Activated CD4-positive, alpha-beta T cell treated with anti-CD3 and anti-CD28 coated beads for 48 hours (primary cell): ENCODE data around the gene ATM.
"Not testable (repeated sequence)": the region's sequence is repeated elsewhere in the genome, so short reads cannot be mapped to it uniquely, and the experiment has no call there.

Source experiments
- DNase-seq: peaks from one replicate; pipeline ENCODE4 v3.0.0-alpha.2; 2020

Gene ATM

DNA sequence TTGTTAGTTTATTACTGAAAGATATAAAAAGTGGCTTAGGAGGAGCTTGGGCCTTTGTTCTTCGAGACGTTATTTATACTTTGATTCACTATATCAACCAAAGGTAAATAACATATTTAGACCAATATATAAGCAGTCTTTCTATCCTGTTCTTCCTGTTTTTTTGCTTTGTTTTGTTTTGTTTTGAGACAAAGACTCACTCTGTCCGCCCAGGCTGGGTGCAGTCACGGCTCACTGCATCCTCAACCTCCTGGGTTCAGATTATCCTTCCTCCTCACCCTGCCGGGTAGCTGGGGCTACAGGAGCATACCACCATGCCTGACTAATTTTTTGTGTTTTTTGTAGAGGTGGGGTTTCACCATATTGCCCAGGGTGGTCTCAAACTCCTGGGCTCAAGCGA, 66.8 kb downstream of the ATM start:
- DNase-seq = no peak

DNA sequence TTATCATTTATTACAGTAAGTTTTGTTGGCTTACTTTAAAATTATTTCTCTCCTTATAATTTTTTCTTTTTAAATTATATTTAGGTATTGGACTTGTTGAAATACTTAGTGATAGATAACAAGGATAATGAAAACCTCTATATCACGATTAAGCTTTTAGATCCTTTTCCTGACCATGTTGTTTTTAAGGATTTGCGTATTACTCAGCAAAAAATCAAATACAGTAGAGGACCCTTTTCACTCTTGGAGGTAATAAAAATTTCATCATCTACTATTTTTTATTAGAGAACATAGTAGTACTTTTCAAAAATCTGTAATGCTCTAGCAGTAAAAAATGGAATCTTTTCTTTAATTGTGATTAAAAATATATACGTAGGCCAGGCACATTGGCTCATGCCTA, 70.4 kb downstream of the ATM start:
- no peak for DNase-seq

- DNase-seq = no peak
These were observed 79.4 kb downstream of the ATM start for GRCh38 chr11:108302121-108302785.

DNA sequence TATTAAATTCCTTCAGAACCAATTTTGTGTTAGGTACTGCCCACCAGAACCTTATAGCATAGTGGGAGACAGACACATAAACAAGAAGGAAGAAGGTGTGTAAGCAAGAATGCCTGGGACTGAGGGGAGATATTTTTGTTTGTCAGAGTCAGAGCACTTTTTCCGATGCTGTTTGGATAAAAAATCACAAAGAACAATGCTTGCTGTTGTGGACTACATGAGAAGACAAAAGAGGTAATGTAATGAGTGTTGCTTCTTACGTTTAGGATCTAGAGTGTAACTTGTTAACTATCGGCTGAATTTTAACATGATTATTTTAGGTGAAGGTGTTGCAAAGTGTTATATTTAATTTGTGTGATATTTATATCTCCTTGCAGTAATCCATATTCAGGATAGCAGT, 84.9 kb downstream of the ATM start:
- DNase-seq = no peak

DNA sequence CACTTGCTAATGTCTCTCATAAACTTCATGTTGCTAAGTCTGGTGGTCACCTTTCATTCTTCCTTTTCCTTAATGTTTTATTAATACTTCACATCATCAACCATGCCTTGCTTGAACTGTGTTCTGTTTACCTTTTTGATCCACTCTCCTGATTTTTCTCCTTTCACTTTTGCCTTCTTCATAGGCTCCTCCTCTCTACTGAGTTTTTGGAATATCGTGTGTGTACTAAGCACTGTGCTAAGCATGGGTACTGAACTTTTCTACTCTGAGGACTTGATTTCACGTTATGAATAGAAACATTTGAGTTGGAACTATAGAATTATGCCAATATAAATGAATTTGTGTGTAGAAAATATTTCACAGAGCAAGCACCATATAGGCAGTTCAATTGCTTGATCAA, 90.6 kb downstream of the ATM start:
- no peak for DNase-seq

DNA sequence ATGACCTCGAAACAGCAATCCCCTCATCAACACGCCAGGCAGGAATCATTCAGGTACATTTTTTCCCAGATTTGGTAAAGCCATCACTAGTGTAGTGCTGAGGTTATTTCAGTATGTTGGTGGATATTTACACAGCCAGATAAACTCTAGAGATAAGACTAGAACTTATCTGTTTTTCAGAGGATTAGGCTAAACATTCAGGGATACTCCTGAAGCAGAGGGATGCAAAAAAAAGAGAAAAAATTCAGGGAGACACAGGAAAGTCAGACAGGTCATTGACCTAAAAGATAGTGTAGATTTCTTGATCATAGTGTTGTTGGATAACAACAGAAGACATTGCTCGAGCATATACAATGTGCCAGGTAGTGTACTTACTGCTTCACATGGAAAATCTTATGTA, 93.2 kb downstream of the ATM start:
- no peak for DNase-seq

GRCh38 chr11:108319541-108320145, 96.8 kb downstream of the ATM start:
- no peak for DNase-seq

DNA sequence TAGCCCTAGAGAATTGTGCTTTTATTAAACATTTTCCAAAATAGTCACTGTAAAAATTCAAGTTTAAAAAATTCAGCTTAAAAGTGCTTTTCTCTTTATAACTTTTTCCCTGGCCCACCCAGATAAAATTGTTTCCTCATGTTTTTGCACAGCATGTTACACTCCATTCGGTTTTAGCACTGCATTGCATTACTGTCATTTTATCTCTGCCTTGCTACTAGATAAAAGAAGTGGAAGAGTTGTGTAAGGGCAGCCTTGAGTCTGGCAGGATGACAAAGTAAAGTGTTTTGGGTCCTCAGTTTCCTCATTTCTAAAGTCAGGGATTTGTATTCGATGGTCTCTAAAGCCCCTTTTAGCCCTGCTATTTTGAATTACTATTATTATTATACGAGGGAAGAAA, 99.8 kb downstream of the ATM start:
- DNase-seq = no peak

GRCh38 chr11:108324587-108324986, 101.7 kb downstream of the ATM start:
- no peak for DNase-seq

GRCh38 chr11:108333403-108333899, 110.6 kb downstream of the ATM start:
- DNase-seq = no peak

- DNase-seq = no peak
These were observed 115.9 kb downstream of the ATM start for GRCh38 chr11:108338750-108339149.

GRCh38 chr11:108340973-108341372, 118.1 kb downstream of the ATM start:
- DNase-seq = no peak

GRCh38 chr11:108341654-108342053, 118.8 kb downstream of the ATM start:
- no peak for DNase-seq

DNA sequence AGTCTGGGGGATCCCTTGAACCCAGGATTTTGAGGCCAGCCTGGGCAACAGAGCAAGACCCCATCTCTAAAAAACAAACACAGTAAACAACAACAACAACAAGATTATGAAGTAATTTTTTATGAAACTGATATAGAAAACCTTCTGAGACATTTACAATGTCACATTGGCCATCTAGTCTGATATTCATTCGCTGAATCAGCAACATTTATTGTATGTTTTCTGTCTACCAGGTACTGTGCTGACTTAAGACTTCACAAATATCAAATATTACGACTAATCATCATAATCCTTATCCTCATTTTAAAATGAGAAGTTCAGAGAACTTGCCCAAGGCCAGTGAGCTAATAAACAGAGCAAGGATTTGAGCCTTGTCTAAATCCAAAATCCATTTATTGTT, 120.8 kb downstream of the ATM start:
- no peak for DNase-seq

- no peak for DNase-seq
These were observed 122.9 kb downstream of the ATM start for GRCh38 chr11:108345767-108346166.

GRCh38 chr11:108346451-108346850, 123.6 kb downstream of the ATM start:
- no peak for DNase-seq

DNA sequence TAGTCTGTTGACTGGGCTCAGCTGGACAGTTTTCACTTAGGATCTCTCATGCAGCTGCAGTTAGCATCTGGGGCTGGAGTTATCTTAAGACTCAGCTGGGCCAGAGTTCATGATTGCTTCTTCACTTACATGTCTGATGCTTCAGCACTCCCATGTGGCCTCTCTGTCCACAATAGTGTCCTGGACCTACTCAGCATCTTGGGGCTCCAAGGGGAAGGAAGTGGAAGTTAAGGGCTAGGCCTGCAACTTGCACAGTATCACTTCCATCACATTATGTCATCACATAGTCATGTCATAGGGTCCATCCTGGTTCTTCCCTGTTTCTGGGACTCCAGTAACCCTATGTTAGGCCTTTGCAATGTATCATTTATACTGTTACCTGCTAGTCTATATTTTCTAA, 128.6 kb downstream of the ATM start:
- no peak for DNase-seq

DNA sequence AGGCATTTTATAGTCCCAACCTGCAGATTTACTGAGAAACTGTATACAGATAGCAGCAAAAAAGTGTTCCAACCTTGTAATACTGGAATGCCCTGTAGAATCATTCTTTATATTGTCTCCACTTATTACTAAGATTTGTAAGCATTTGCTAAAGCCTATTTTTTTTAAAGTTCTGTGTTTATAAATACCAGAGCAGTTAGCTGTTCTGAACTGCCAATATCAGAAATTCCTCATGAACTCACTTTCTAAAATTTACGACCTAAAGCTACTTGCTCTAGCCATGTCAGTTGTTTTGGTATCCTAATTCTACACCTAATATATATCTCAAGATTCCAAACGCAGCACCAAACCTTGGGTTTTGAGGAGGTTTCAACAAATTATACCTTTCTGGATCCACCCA, 141.3 kb downstream of the ATM start:
- DNase-seq = no peak

DNA sequence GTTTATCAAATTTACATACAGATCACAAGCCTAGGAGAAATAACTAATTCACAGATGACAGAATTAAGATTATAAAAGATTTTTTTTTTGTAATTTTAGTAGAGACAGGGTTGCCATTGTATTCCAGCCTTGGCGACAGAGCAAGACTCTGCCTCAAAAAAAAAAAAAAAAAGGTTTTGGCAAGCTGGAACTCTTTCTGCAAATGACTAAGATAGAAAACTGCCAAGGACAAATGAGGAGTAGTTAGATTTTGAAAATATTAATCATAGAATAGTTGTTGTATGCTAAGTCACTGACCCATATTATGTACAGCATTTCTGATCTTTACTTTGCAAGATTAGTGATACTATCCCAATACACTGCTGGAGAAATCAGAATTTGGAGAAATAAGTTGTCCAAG, 145.3 kb downstream of the ATM start:
- DNase-seq = no peak

GRCh38 chr11:108369064-108369463, 146.2 kb downstream of the ATM start:
- DNase-seq = no peak

GRCh38 chr11:108370315-108370714, 147.4 kb downstream of the ATM start:
- no peak for DNase-seq

- no peak for DNase-seq
These were observed 148.1 kb downstream of the ATM start for GRCh38 chr11:108370990-108371389.

- DNase-seq = not testable (repeated sequence)
These were observed 150.6 kb downstream of the ATM start for GRCh38 chr11:108373505-108373904.

- DNase-seq = no peak
These were observed 165.7 kb downstream of the ATM start for GRCh38 chr11:108388576-108388975.

DNA sequence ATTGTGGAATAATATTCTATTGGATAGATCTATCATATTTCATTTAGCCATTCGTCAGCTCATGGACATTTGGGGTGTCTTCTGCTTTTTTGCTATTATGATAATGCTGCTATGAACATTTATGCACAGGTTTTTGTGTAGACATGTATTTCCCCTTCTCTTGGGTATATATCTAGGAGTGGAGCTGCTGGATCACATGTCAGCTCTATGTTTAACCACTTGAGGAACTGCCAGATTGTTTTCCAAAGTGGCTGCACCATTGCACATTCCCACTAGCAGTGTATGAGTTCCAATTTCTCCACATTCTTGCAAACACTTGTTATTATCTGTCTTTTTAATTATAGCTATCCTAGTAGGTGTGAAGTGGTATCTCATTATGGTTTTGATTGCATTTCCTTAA, 169.5 kb downstream of the ATM start:
- no peak for DNase-seq
